ENCODE measurements around the gene CD34.

CD34 gene

GRCh38 chr1:207838156-207839082, 72.5 kb downstream of the CD34 start:
- no peak for TF ChIP-seq GATA1 (IDR thresholded peaks at IDR 0.05; ENCODE audit: low read depth, low read length)
- no peak for TF ChIP-seq POLR2A (IDR thresholded peaks at IDR 0.05; ENCODE audit: low read length)
- DNase-seq, result no peak

GRCh38 chr1:207837673-207838072, 73.3 kb downstream of the CD34 start:
- DNase-seq, result no peak
- no peak for TF ChIP-seq GATA1 (IDR thresholded peaks at IDR 0.05; ENCODE audit: low read depth, low read length)
- TF ChIP-seq POLR2A (IDR thresholded peaks at IDR 0.05; ENCODE audit: low read length), result no peak

GRCh38 chr1:207836591-207837347, 74.2 kb downstream of the CD34 start:
- TF ChIP-seq POLR2A (IDR thresholded peaks at IDR 0.05; ENCODE audit: low read length), result no peak
- no peak for DNase-seq

DNA sequence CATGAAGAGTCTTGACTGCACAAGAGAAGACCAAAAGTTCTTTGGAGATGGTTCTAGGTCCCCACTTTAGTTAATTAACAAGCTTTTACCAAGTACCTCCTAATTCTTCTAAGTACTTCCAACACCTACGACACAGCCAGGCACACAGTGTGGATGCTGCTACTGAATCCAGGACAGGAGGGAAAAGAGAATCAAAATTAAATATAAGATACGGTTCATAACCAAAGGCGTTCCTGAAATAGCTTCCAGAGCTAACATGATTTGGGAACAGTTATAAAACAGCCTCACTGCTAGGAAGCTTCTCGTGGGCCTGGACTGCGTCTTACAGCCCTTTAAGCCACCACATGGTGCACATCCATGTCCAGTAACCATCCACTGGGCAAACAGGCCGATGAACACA, 75.0 kb downstream of the CD34 start:
- DNase-seq, result no peak
- TF ChIP-seq POLR2A (IDR thresholded peaks at IDR 0.05; ENCODE audit: low read length) (no peak), GATA1 (IDR thresholded peaks at IDR 0.05; ENCODE audit: low read depth, low read length) (no peak)

GRCh38 chr1:207833956-207834660, 76.8 kb downstream of the CD34 start:
- no peak for DNase-seq
- TF ChIP-seq POLR2A (IDR thresholded peaks at IDR 0.05; ENCODE audit: low read length) (no peak), GATA1 (IDR thresholded peaks at IDR 0.05; ENCODE audit: low read depth, low read length) (no peak)

DNA sequence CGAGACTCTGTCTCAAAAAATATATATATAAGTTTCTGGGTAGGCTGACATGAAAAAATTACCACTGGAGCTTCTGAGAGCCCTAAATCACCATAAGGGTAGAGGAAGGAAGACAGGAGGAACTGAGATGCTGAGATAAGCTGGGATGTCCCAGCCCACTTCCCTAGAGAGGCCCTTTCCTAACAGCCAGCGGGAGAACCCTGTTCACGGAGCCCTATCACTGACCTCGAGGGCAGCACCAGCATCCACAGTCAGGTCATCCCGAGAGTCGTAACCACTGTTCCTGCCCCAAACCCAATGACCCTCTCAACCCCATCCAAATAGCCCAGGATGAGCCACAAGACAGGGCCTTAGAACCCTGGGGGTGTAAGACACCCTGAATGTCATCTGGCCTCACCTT, 77.5 kb downstream of the CD34 start:
- TF ChIP-seq GATA1 (IDR thresholded peaks at IDR 0.05; ENCODE audit: low read depth, low read length) (no peak), POLR2A (IDR thresholded peaks at IDR 0.05; ENCODE audit: low read length) (no peak)

GRCh38 chr1:207832796-207833195, 78.1 kb downstream of the CD34 start:
- DNase-seq, result no peak
- TF ChIP-seq POLR2A (IDR thresholded peaks at IDR 0.05; ENCODE audit: low read length) (no peak), GATA1 (IDR thresholded peaks at IDR 0.05; ENCODE audit: low read depth, low read length) (no peak)

More for the DNA sequence above, 77.5 kb downstream of the CD34 start:
- DNase-seq, result no peak

- no peak for DNase-seq
- TF ChIP-seq POLR2A (IDR thresholded peaks at IDR 0.05; ENCODE audit: low read length) (no peak), GATA1 (IDR thresholded peaks at IDR 0.05; ENCODE audit: low read depth, low read length) (no peak)
Observed at GRCh38 chr1:207831517-207832327, 79.2 kb downstream of the CD34 start.
